NCI-H446 (cell line): ENCODE measurements around the gene NBPF1.
A peak's percentile ranks its signal among the peaks of the same experiment; 100 is the strongest.
"Not testable (repeated sequence)": the region's sequence is repeated elsewhere in the genome, so short reads cannot be mapped to it uniquely, and the experiment has no call there.

ENCODE experiments used
- DNase-seq, 2 experiments: peaks; one replicate each; lab custom pipeline; 2025; lab: John Stamatoyannopoulos, UW

The NBPF1 gene

DNA sequence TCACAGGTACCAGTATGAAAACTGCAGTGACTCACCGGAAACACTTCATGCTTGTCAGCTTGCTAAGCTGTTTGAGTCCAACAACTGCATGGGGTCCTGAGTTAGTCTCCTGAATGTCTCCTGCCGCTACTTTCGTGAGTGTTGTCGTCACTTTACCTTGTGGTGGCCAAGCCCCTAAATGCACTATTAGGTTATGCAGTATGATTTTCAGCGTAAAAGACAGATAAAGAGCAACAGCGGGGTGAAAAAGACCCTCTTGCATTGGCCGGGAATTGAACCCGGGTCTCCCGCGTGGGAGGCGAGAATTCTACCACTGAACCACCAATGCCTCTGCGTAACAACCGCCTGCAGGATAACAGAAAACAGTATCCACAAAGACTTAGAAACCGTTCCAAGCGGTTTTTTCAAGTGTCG is 67.7 kb downstream of the NBPF1 start:
- DNase-seq, result peak in 1 of 2 experiments; percentile 16

DNA sequence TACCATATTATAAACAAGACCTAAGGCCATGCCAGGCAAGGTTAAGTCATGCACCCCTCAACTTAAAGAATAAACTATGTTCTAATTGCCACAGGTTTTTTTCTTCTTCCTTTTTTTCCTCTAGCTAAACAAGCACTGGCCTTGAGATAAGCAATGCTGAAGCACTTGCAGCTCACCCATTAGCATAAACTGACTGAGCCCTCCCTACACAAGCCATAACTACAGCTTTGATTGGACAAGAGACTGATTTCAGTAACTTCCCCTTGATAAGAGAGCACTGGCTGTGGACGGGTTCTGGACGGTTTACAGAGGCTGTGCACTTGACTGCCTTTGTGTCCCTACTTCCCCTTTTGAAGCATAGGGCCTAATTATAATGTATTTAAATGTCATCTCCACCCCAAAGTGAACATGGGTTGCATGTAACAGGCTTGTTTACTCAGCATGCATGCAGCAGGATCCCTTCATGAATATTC is 72.9 kb downstream of the NBPF1 start:
- not testable (repeated sequence) for DNase-seq

DNA sequence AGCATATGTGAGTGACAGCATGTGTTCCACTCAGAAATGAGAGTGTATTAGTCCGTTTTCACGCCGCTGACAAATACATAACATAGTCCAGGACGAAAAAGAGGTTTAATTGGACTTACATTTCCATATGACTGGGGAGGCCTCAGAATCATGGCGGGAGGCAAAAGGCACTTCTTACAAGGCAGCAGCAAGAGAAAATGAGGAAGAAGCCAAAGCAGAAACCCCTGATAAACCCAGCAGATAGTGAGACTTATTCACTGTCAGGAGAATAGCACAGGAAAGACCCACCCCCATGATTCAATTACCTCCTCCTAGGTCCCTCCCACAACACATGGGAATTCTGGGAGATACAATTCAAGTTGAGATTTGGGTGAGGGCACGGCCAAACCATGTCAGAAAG is 75.8 kb downstream of the NBPF1 start:
- DNase-seq, result not testable (repeated sequence)

DNA sequence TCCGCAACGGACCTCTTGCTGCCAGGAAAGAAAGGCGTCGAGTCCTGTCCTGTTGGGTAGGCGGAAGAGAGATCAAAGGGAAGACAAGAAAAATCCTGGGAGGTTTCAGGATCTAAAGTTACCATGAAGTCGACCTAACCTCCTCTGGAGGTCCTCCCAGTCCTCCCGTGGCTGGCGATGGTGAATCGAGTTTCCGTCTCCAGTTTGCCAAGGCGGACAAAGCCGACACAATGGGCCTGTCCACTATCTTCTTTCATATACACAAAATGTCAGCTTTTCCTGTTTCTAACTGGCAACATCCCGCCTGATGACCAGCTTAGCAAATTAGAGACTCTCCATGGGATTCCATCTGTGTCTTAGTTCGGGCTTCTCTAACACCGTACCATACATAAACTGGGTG is 76.6 kb downstream of the NBPF1 start:
- not testable (repeated sequence) for DNase-seq

DNA sequence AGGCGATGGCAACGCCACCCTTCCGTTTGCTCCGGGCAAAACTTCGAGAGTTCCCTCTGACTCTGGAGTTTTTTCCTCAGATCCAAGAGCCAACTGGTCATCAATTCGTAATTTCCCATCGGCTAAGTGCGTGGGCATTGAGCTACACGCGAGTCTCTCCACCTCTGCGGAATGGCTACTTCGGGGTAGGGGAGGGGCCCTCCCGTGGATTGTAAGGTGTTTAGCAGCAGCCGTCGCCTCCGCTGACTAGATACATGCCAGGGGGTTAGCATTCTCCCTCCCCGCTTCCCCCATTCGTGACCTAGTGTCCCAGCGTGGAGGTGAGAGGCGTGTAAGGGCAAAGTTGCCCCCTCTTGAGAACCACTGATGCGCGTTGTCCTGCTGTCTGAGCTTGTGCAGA is 77.5 kb downstream of the NBPF1 start:
- DNase-seq, result not testable (repeated sequence)

DNA sequence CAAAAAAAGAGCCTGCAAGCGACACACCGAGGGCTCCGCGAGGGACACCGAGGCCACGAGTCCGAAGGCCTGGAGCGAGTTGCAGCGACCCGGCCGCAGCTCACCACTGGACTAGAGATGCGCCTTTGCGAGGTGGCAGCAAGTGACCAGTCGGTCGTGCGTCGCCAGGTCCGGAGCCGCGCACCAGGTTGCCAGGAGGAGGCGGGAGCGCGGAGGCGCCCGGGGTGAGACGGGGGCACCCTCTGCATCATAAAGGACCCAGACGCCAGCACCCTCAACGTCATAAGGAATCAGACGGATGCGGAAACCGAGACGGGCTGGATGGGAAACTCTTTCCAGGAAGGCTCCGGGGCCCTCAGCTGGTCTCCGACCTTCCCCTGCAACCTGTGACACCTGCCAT is 77.9 kb downstream of the NBPF1 start:
- not testable (repeated sequence) for DNase-seq

DNA sequence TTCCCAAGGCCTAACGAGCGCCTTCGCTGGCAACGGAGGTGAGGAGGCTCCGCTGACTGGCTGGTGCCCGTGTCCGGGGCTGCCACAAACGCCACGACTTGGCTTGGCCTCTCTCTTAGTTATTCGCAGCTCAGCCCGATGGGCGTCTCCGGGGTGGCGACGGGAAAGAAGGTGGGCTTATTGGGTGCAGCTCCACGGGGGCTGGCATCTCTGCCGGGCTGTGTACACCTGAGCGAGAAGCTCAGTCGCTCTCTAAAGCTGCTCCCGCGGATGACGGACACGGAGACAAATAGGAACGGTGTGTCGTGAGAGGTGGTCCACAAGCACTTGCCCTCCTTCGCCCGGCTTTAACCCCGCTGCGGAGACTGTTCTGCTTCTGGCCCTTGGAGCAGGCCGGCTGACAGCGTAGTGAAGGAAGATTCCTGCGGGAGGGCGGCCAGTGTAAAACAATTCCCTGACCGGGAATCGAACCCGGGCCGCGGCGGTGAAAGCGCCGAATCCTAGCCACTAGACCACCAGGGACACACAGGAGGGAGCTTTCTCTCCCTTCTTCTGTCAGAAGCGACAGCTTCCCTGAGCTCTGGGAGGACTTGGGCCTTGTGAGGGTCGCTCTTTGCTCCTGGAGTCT is 78.4 kb downstream of the NBPF1 start:
- not testable (repeated sequence) for DNase-seq

DNA sequence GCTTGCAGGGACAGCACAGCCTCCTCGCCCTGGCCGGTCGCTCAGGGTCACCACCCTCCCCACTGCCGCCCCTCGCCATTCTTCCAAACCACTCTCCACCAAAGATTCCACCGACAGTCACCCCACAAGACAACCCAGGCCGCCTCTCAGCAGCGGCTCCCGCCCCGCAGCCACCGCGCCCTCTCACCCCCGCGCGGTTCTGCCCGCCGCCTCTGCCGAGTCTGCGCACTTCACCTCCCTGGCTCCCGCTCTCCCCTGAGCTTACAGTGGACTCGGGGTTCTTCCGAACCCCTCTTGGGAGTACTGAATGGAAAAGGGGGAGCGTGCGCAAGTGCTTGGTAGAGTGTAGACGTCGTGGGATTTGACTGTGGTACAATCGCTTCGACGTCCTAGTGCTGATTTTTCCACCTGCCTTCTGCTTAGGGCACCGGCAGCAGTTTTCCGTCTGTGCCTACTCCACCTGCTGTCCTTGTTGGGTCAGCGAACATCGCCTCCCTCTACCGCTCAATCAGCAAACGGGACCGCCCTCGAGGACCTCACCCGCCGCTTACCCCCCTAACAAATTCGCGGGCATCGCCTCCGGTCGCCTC is 79.0 kb downstream of the NBPF1 start:
- DNase-seq, result not testable (repeated sequence)

DNA sequence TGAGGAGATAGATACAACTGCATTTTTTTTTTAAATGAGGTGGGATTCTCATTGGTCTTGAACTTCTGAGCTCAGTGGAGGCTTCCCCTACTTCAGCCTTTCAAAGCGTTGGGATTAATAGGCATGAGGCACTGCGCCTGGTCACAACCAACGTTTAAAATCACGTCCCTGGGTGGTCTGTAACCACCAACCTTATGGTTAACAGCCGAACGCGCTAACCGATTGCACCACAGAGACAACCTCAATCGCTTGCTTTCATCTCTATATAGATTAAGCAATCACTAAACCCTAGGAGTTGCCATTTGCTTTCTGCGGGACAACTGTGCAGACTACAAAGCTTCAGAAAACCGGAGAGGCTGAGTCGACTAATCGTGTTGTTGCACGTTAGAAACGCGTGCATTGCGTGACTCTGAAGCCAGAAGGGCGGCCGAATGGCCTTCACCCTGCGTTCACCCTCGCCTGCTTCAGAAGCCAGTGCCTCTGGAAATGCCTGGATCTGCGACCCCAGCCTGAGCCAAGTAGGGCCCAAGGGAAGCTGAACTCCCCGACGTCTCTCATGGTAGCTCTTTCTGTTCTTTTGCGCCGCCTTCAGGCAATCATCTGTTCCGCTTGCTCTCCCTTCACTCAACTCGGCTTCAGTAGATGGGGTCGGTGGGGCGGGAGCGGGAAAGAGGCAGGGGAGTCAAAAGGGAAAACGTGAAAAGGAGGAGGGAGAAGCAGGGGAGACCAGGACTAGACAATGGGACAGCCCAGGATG is 81.0 kb downstream of the NBPF1 start:
- DNase-seq, result not testable (repeated sequence)

DNA sequence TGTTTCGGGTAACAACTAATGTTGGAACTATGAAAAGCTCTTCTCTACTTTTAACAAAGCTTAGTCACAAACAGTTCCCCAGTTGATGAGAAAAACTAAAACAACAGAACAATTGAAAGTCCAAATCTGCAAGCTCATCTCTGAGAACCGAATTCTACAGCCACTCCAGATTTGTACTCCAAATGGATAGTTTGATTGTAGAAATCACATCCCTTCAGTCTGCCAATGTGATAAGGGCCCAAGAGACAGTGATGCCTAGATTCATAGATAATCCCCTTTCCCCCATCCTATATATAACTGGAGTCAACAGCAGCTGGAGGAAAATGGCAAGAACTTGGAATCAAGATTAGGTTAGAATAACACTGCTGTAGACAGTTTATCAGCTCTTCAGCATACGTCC is 85.0 kb downstream of the NBPF1 start:
- DNase-seq, result not testable (repeated sequence)

DNA sequence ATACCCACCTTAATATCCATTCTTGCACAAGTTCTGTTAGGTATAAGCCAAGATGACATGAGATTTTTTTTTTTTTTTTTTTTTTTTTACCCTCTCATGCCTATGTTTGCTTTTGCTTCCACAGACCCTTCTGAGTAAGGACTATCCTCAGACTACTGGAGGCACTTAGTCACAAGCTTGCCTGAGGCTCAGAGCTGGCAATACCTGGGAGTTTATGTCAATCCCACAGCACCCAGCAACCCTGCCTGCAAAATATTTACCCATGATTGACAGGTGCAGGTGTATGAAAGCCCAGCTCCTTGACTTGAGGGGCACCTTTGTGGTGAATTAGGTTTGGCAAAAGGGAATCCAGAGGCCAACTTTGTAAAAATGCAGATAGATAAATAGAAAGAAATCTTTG is 87.6 kb downstream of the NBPF1 start:
- not testable (repeated sequence) for DNase-seq

DNA sequence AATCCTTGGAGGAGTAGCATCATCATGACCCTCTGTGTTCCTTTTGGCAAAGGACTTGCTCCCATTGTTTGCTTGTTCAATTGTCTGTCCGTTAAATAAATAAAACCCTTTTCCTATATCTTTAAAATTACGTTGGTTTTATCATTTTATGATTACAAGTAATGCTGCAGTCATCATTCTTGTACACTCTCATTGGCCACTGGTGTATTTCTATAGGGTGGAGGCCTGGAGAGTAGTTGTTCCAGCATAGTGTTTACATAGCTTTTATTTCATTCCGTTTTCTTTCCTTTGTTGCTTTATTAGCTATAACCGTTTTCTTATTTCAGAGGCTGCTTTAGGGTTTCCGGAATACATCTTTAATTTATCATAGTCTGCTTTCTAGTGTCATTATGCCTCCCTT is 91.7 kb downstream of the NBPF1 start:
- DNase-seq, result not testable (repeated sequence)

DNA sequence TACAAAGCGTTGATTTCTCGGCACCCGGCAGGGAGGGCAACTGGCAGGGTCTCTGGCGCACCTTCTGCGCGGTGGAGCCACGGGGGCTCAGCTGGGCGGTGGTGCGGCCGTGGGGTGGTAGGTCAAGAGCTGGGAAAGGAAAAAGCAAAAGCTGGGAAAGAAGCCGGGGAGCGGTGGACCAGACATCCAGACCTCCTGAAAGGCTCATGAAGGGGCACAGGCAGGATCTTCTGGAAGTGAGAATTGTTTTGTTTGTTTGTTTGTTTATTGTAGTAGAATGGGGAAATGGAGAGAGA is 92.1 kb downstream of the NBPF1 start:
- DNase-seq, result no peak

DNA sequence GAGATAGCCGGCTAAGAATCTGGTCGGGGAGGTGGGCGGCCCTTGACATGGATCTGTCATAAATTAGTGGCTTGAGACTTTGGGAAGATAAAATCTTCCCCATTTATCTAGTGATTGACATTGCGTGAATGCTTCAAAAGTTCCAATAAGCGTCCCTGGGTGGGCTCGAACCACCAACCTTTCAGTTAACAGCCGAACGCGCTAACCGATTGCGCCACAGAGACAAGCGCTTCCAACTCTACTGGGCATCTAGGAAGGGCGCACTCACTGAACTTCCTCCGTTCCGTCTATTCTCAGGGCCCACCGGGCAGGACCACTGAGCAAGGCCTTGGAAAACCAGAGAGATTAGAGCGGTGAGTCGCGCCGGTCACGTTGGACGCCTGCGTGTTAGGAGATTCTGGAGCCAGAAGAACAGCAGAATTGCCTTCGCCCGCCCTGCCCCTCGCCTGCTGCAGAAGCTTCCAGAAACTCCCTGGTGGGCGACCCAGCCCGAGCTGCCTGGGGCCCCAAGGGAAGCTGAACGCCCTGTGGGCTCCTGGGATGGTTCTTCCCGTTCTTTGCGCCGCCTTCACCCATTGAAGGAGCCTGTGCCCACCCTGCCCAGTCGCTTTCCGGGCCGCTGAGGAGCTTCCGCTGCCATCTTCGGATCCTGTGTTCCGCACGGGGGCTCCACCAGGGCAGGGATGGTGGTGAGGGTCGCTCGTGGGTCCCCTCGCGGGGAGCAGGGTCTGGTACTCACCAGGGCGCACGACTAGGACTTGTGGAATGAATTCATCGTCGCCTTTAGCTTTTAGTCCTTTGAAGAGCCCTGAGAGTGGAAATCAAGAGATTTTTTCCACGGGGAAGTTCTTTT is 92.7 kb downstream of the NBPF1 start:
- DNase-seq, result not testable (repeated sequence)

DNA sequence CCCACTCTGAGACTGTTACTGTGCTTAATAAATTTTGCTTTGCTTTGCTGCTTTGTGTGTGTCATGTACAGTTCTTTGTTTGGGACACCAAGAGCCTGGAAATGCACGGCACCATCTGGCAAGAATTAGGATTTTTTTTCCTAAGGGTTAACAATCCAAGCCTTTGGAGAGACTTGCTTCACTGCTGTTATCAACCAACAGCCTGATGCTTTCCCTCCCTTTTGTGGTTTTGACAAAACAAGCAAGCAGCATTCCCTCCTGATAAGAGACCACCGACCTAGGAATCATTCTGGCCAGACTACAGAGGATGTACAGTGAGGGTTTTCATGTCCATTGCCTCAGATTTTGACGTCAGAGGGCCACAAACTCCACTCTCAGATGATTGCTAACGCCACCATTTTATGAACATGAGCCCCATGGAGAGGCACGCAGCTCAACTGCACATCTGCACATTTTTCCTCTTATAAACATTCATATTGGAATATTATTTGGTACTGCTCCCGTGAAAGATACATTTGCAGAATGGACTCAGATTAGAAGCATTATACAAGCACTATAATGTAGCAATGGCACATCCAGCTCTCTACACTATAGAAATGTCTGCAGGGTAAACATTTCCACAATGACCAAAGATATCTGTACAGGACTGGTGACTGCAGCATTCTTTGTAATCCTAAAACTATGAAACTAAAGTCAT is 94.0 kb downstream of the NBPF1 start:
- not testable (repeated sequence) for DNase-seq

DNA sequence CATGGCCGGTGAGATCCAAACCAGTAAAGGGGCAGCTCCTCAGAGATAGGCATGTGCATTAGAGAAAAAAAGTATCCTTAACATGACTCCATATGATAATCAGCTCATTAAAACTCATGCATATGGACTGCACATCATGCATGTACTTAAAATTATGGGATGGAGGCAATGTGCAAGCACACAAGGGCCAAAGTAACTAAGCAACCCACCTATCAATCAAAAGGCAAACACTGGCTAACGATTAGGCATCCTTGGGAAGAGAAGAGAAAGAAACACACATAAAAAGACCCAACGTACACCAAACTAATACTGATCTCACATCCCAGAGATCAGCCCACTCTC is 94.5 kb downstream of the NBPF1 start:
- DNase-seq, result not testable (repeated sequence)

DNA sequence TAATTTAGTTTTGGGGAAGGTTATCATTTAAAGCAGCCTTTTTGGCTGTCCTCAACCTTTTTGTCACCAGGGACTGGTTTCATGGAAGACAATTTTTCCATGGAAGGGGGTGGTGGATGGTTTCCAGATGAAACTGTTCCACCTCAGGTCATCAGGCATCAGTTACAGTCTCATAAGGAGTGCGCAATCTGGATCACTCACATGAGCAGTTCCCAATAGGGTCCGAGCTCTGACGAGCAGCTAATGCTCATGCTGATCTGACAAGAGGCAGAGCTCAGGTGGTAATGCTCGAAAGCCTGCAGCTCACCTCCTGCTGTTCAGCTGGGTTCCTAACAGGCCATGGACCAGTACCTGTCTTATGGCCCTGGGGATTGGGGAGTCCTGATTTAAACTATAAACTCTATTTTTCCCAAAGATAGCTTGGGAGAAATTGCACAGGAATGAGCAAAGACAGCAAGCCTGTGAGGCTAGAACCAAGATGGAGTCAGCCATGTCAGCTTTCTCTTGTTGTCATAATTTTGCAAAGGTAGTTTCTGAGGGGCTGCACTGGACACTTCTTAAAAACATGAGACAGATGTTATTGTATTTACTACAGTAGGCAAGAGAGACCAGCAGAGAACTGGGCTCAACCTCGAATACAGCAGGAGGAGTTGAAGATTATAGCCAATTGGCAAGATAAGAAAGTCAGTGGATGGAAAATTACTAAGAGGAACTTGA is 96.5 kb downstream of the NBPF1 start:
- not testable (repeated sequence) for DNase-seq

DNA sequence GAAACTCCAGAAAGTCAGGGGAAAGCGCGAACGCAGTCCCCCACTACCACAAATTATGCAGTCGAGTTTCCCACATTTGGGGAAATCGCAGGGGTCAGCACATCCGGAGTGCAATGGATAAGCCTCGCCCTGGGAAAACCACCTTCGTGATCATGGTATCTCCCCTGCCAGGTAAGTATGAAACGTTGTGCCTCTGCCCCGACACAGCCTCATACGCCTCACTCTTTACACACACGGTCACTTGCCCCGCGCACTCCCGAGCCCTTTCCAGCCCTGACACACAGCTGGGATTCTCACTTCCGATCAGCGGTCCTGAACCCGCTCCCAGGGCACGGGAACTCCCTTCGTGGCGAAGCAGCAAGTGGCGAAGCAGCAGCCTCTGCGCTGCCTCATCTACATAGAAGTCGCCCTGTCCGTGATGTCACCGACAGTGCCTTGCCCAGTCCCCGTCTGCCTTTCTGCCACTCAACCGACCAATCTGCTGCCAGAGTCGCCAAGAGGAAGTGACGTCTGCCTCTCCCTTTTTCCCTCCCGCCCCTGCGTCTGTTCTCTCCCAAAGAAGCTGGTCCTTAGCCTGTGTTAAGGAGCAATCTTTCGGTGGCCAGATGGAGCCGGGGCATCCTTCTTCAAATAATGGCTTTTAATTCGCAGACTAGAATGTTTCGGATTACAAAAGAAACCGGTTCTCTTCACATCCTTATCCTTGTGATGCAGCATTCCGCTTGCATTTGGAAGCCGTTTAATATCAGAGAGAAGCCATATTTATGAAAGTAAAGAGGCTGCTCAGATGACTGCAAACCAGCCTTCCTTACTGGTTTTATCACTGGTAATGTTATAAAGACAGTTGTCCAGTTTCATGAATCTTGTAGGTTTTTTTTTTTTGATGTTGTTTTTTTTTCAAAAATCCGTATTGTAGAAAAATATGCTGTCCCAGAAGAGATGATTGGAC is 99.0 kb downstream of the NBPF1 start, which contains the start of gene RNU1-1:
TSS of gene RNU1-1 (minus strand) at position 179 of the 949 bp plus-strand sequence.
- DNase-seq, result peak; percentile 64 to 81

DNA sequence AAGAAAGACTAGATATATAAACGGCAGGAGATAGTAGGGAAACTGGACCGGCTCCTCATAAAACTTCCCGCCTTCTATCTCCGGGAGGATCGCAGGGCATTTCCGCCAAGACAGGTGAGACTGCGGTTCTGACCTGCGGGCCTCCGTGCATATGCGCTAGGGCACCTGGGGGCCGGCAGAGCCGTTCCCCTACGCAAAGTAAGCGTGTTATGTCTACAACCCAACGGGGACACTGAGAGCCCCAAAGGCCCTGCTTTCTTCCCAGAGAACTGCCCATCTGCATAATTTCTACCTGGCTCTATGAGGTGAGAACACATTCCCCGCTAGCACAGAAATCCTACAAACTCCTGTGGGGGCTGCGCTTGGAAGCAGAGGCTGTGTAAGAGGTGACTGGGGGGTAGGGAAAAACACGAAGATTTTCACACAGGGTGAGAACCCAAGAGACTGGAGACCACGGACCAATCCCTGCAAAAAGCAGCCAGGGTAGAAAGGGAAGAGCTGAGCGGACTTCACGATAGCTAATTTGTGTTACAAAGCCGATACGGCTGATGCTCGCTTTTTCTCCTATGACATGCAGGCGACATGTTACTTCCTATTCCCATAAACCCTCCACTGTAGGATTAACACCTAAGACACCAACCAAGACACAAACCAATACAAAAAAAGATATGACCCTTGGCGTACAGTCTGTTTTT is 99.8 kb downstream of the NBPF1 start:
- DNase-seq, result peak; percentile 98 to 99
